ENCODE data around the gene DPY19L3. TPM values are rescaled to one million over a fixed set of nuclear protein-coding genes. Genes with fewer than 3 reads are reported as not detected.
"Not testable (repeated sequence)": the region's sequence is repeated elsewhere in the genome, so short reads cannot be mapped to it uniquely, and the experiment has no call there.

The DPY19L3 gene
- total RNA-seq, 6 experiments from 2014 or later = 23.5 to 32.7 (median 26.5) TPM

DNA sequence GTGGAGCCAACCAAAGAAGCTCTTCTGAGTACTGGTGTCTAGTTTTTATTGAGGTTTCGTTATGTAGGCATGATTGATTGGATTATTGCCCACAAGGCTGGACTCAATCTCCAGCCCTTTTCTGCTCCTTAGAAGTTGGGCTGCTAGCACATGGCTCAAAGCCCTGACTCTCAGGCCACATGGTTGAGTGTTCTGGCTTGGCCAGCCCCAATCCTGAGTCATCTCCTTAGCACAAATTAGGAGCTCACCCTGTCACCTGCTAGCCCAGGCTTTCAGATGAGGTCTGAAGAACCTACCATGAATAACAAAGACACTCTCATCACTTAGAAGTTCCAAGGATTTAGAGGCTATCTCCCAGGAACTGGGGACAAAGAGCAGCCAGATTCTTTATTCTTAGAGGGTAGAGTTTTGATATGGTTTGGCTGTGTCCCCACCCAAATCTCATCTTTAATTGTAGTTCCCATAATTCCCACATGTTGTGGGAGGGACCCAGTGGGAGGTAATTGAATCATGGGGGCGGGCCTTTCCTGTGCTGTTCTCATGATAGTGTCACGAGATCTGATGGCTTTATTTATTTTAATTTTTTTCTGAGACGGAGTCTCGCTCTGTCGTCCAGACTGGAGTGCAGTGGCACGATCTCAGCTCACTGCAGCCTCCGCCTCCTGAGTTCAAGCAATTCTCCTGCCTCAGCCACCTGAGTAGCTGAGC, 11.3 kb downstream of the DPY19L3 start:
- H3K36me3 Mint-ChIP-seq (ENCODE audit: low read depth) = peaks cover 38% of the 10 kb centered on the region
- peaks cover 2% of the 10 kb centered on the region; the same call in 1 of the 2 replicates for H3K27me3 Mint-ChIP-seq (ENCODE audit: insufficient read depth)
- no peaks in the 10 kb centered on the region for H3K9me3 Mint-ChIP-seq
- peak overlapping the region; percentile 48; the same call in 1 of the 2 replicates for H3K27ac Mint-ChIP-seq
- H3K4me1 Mint-ChIP-seq (ENCODE audit: low read depth) = peaks cover 23% of the 10 kb centered on the region
- no peak overlapping the region for H3K4me3 Mint-ChIP-seq
- TF ChIP-seq, protein P1, sequence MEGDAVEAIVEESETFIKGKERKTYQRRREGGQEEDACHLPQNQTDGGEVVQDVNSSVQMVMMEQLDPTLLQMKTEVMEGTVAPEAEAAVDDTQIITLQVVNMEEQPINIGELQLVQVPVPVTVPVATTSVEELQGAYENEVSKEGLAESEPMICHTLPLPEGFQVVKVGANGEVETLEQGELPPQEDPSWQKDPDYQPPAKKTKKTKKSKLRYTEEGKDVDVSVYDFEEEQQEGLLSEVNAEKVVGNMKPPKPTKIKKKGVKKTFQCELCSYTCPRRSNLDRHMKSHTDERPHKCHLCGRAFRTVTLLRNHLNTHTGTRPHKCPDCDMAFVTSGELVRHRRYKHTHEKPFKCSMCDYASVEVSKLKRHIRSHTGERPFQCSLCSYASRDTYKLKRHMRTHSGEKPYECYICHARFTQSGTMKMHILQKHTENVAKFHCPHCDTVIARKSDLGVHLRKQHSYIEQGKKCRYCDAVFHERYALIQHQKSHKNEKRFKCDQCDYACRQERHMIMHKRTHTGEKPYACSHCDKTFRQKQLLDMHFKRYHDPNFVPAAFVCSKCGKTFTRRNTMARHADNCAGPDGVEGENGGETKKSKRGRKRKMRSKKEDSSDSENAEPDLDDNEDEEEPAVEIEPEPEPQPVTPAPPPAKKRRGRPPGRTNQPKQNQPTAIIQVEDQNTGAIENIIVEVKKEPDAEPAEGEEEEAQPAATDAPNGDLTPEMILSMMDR (IDR thresholded peaks at IDR 0.05) = no peak
- no peak for DNase-seq

DNA sequence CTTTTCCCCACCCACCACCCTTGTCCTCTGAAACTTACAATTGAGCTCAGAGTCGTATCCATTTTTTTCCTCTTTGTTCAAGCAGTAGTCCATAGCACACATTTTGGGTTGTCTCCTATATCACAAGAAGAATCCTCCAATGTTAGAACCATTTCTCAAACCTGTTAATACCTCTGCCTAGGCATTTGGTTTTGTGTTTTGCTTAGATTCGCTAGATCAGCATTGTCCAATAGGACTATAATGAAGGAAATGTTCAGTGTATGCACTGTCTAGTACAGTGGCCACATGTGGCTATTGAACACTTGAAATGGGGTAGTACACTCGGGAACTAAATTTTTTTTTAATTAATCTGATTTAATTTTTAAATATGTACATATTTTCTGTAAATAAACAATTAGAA, 12.6 kb downstream of the DPY19L3 start:
- DNase-seq = no peak
- H3K27ac Mint-ChIP-seq = no peak overlapping the region
- no peak overlapping the region for H3K4me3 Mint-ChIP-seq
- H3K4me1 Mint-ChIP-seq (ENCODE audit: low read depth) = peaks cover 23% of the 10 kb centered on the region
- TF ChIP-seq, protein P1 (IDR thresholded peaks at IDR 0.05) = no peak
- H3K9me3 Mint-ChIP-seq = no peaks in the 10 kb centered on the region
- peaks cover 39% of the 10 kb centered on the region for H3K36me3 Mint-ChIP-seq (ENCODE audit: low read depth)
- H3K27me3 Mint-ChIP-seq (ENCODE audit: insufficient read depth) = peaks cover 2% of the 10 kb centered on the region; the same call in 1 of the 2 replicates

GRCh38 chr19:32421589-32422361, 16.2 kb downstream of the DPY19L3 start:
- DNase-seq = no peak
- Mint-ChIP-seq H3K27me3 (ENCODE audit: insufficient read depth) (no peaks in the 10 kb centered on the region), H3K4me3 (no peak overlapping the region), H3K27ac (no peak overlapping the region), H3K9me3 (no peaks in the 10 kb centered on the region), H3K36me3 (ENCODE audit: low read depth) (peaks cover 18% of the 10 kb centered on the region), H3K4me1 (ENCODE audit: low read depth) (peaks cover 2% of the 10 kb centered on the region)
- TF ChIP-seq, protein P1 (IDR thresholded peaks at IDR 0.05) = no peak

DNA sequence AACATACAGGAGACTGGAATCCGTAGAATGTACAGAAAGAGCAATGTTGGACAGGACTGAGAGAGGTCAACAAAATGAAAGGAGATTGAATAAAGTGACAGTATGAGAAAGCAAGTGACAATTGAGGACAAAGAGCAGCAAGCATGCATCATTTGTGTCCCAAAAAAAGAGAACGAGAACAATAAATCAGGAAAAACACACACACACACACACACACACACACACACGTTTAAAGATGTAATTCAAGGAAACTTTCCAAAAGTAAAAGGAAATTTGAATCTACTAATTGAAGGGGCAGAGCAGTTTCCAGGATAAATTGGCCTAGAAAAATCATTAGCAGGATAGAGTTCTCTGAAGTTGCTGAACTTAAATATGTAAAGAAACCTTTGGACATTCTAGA, 16.9 kb downstream of the DPY19L3 start:
- DNase-seq = no peak
- Mint-ChIP-seq H3K27ac (no peak overlapping the region), H3K9me3 (no peaks in the 10 kb centered on the region), H3K27me3 (ENCODE audit: insufficient read depth) (no peaks in the 10 kb centered on the region), H3K4me3 (no peak overlapping the region), H3K4me1 (ENCODE audit: low read depth) (no peaks in the 10 kb centered on the region), H3K36me3 (ENCODE audit: low read depth) (peaks cover 17% of the 10 kb centered on the region)
- TF ChIP-seq, protein P1 (IDR thresholded peaks at IDR 0.05) = no peak

DNA sequence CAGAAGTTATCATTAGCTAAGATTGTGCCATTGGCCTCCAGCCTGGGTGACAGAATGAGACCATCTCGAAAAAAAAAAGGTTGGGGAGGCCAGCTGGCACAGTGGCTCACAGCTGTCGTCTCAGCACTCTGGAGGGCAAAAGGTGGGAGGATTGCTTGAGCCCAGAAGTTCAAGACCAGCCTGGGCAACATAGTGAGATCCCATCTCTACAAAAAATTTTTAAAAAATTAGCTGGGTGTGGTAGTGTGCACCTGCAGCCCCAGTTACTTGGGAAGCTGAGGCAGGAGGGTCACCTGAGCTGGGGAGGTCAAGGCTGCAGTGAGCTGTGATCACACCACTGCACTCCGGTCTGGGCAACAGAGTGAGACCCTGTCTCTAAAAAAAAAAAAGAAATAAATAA, 18.4 kb downstream of the DPY19L3 start:
- H3K27me3 Mint-ChIP-seq (ENCODE audit: insufficient read depth); H3K27ac Mint-ChIP-seq; DNase-seq; H3K4me3 Mint-ChIP-seq; H3K9me3 Mint-ChIP-seq; H3K4me1 Mint-ChIP-seq (ENCODE audit: low read depth): not testable (repeated sequence)
- H3K36me3 Mint-ChIP-seq (ENCODE audit: low read depth) = peaks cover 20% of the 10 kb centered on the region

GRCh38 chr19:32427536-32427935, 22.0 kb downstream of the DPY19L3 start:
- TF ChIP-seq, protein P1 (IDR thresholded peaks at IDR 0.05) = no peak
- Mint-ChIP-seq H3K4me3 (no peak overlapping the region), H3K4me1 (ENCODE audit: low read depth) (no peaks in the 10 kb centered on the region), H3K9me3 (no peaks in the 10 kb centered on the region), H3K27me3 (ENCODE audit: insufficient read depth) (no peaks in the 10 kb centered on the region), H3K27ac (no peak overlapping the region), H3K36me3 (ENCODE audit: low read depth) (peaks cover 11% of the 10 kb centered on the region; the same call in 1 of the 2 replicates)
- no peak for DNase-seq
